Choroid plexus epithelial cell (primary cell): ENCODE results near the gene TNFAIP2.
"Not testable (repeated sequence)": the region's sequence is repeated elsewhere in the genome, so short reads cannot be mapped to it uniquely, and the experiment has no call there.

Experiments used
- DNase-seq: peaks from one replicate; pipeline ENCODE4 v3.0.0-alpha.2; 2010; ENCODE audit warnings: low read depth
- H3K4me3 ChIP-seq: 2 replicates; pipeline ENCODE4 v1.5.1; 2011; ENCODE audit warnings: low read depth, mild to moderate bottlenecking, control low read depth, low read length, moderate library complexity
- TF ChIP-seq, protein P1 (sequence below): conservative IDR thresholded peaks from 2 replicates; pipeline ENCODE4 v1.5.1; 2011; ENCODE audit warnings: low read depth, mild to moderate bottlenecking, control low read depth, inconsistent platforms, low read length, moderate library complexity

The TNFAIP2 gene

GRCh38 chr14:103149351-103150237 is 26.3 kb downstream of the TNFAIP2 start:
- no peak for DNase-seq
- TF ChIP-seq, protein P1, sequence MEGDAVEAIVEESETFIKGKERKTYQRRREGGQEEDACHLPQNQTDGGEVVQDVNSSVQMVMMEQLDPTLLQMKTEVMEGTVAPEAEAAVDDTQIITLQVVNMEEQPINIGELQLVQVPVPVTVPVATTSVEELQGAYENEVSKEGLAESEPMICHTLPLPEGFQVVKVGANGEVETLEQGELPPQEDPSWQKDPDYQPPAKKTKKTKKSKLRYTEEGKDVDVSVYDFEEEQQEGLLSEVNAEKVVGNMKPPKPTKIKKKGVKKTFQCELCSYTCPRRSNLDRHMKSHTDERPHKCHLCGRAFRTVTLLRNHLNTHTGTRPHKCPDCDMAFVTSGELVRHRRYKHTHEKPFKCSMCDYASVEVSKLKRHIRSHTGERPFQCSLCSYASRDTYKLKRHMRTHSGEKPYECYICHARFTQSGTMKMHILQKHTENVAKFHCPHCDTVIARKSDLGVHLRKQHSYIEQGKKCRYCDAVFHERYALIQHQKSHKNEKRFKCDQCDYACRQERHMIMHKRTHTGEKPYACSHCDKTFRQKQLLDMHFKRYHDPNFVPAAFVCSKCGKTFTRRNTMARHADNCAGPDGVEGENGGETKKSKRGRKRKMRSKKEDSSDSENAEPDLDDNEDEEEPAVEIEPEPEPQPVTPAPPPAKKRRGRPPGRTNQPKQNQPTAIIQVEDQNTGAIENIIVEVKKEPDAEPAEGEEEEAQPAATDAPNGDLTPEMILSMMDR = no peak
- no peak overlapping the region for H3K4me3 ChIP-seq

- DNase-seq = no peak
- H3K4me3 ChIP-seq = no peak overlapping the region
Observed at GRCh38 chr14:103151270-103151945, 28.1 kb downstream of the TNFAIP2 start.

GRCh38 chr14:103155010-103155409 is 31.7 kb downstream of the TNFAIP2 start:
- DNase-seq = no peak
- TF ChIP-seq, protein P1 = no peak
- H3K4me3 ChIP-seq = no peak overlapping the region

More at GRCh38 chr14:103151270-103151945, 28.1 kb downstream of the TNFAIP2 start:
- TF ChIP-seq, protein P1 = no peak

DNA sequence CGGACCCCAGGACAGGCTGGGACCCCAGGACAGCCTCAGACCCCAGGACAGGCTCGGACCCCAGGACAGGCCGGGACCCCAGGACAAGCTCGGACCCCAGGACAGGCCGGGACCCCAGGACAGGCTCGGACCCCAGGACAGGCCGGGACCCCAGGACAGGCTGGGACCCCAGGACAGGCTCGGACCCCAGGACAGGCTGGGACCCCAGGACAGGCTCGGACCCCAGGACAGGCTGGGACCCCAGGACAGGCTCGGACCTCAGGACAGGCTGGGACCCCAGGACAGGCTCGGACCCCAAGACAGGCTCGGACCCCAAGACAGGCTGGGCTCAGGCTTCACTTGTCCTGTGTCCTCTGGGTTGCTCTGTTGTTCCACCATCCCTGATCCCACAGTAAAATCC is 32.2 kb downstream of the TNFAIP2 start:
- H3K4me3 ChIP-seq, DNase-seq: not testable (repeated sequence)

GRCh38 chr14:103155826-103156394 is 32.6 kb downstream of the TNFAIP2 start:
- no peak overlapping the region for H3K4me3 ChIP-seq
- DNase-seq = no peak
- TF ChIP-seq, protein P1 = no peak

GRCh38 chr14:103156651-103157378 is 33.6 kb downstream of the TNFAIP2 start:
- TF ChIP-seq, protein P1 = no peak
- no peak for DNase-seq
- H3K4me3 ChIP-seq = no peak overlapping the region

GRCh38 chr14:103157969-103158368 is 34.7 kb downstream of the TNFAIP2 start:
- H3K4me3 ChIP-seq = no peak overlapping the region
- DNase-seq = no peak
- TF ChIP-seq, protein P1 = no peak
